ENCODE data around the gene HS3ST3B1.
A peak's percentile ranks its signal among the peaks of the same experiment; 100 is the strongest.

Gene HS3ST3B1

GRCh38 chr17:14303343-14304221, 2.7 kb downstream of the HS3ST3B1 start:
- DNase-seq (ENCODE audit: low read depth, low spot score), result no peak

GRCh38 chr17:14304222-14304772, 3.4 kb downstream of the HS3ST3B1 start:
- DNase-seq (ENCODE audit: low read depth, low spot score), result no peak

GRCh38 chr17:14304773-14305517, 4.1 kb downstream of the HS3ST3B1 start:
- DNase-seq (ENCODE audit: low read depth, low spot score), result no peak

- DNase-seq (ENCODE audit: low read depth, low spot score), result no peak
Measured at GRCh38 chr17:14305785-14306496, 5.1 kb downstream of the HS3ST3B1 start.

GRCh38 chr17:14306596-14306995, 5.7 kb downstream of the HS3ST3B1 start:
- DNase-seq (ENCODE audit: low read depth, low spot score), result no peak

DNA sequence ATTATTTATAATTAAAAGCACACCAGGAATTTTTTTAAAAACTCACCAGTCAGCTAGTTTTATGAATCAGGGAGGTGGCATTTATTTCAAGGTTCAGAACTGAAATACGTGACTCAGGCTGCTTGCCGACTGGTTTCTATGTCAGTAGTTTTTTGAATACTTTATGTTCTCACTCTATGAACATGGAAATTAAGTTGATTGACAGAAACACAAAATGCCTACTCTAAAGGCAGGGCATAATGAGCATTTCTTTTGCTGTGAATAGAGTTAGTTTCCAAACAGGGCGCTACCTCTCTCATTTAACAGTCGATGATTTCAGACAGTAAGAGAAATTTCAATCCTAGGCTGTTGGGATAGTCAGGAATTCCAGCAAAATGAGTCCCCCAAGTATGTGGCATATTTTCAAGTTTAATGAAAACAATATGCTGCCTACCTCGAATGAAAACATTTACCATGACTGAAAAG, 6.7 kb downstream of the HS3ST3B1 start:
- no peak for DNase-seq (ENCODE audit: low read depth, low spot score)

- no peak for DNase-seq (ENCODE audit: low read depth, low spot score)
Measured at GRCh38 chr17:14308636-14308964, 7.7 kb downstream of the HS3ST3B1 start.

- peak; percentile 86 for DNase-seq (ENCODE audit: low read depth, low spot score)
Measured at GRCh38 chr17:14308965-14309879, 8.3 kb downstream of the HS3ST3B1 start.

DNA sequence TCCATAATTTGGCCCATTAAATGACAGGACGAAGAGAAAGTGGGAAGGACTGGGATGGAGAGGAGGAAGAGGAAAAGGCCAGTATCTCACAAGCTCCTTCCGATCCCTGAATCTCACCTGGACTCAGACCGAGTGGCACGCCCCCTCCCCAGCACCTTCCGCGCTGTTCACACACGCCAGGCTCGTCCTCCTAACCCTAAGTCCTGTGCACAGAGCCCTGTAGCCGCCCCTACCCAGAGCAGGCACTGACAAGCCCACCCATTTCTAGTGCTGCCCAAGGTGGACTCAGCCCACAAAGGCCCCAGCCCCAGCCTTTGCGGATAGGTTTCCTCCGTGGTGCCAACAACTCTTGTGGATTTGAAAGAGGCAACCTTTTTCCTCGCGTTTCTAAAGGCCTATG, 9.2 kb downstream of the HS3ST3B1 start:
- DNase-seq (ENCODE audit: low read depth, low spot score), result no peak

- DNase-seq (ENCODE audit: low read depth, low spot score), result no peak
Measured at GRCh38 chr17:14310605-14311004, 9.7 kb downstream of the HS3ST3B1 start.

DNA sequence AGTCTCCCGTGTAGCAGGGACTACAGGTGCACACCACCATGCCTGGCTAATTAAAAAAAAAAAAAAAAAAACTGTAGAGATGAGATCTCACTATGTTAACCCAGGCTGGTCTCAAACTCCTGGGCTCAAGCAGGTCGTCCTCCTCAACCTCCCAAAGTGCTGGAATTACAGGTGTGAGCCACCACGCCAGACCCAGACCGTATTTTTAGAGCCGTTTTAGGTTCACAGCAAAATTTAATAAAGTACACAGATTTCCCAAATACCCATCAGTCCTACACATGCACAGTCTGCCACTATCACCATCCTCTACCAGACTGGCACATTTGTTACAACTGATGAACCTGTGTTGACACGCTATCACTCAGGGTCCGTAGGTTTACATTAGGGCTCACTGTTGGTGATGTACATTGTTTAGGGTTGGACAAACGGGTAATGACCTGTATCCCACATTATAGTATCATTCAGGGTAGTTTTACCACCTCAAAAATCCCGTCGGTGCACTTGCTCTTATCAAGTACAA, 10.4 kb downstream of the HS3ST3B1 start:
- DNase-seq (ENCODE audit: low read depth, low spot score), result no peak

DNA sequence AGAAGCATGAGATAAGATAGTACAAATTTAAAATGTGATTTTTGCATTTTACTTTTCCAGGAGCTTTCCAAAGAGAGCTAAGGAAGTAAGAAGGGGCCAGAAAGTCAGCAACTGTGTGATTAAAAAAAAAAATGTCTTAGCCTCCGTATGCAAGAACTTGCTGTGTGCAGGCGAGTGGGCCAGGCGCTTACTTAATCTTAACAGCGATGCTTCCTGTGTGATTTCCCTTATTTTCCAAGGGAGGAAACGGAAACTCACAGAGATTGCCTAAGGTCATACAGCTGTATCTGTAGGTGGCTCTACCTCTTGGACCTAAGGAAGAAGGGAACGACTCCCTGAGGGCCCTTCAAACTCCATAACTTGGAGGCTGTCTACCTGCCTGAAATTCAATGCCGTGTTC, 11.1 kb downstream of the HS3ST3B1 start:
- no peak for DNase-seq (ENCODE audit: low read depth, low spot score)

GRCh38 chr17:14312522-14312921, 11.6 kb downstream of the HS3ST3B1 start:
- no peak for DNase-seq (ENCODE audit: low read depth, low spot score)

DNA sequence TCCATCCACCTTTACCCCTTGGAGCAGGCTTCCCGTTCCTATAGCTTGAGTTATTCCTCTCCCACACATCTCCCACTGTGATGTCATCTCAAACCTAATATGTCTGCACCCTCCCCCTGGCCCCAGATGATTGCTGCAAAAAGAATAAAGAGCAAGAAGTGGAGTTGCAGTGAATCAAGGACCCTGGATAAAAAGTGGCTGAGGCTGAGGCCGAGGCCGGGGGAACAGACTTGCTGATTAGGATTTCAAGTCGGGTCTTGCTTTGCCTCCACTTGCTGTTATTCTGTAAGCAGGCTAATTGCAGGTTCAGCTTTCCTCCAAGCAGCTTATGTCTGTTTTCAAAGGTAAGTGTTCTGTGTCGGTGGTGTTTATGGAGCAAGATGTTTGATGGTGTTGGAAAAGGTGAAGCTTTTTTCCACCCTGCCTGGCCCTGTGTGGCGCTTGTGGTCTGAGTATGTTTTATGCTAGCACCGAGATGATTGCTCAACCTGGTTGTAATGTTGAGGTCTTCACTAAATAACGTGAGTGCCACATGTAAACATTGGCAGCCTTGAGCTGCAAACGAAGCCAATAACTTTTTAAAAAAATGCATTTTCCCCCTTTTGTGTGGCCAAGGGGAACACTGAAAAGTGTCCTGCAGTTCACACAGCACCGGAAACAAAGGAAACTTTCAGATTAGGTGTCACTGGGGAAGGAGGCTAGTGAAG, 15.4 kb downstream of the HS3ST3B1 start:
- DNase-seq (ENCODE audit: low read depth, low spot score), result no peak

DNA sequence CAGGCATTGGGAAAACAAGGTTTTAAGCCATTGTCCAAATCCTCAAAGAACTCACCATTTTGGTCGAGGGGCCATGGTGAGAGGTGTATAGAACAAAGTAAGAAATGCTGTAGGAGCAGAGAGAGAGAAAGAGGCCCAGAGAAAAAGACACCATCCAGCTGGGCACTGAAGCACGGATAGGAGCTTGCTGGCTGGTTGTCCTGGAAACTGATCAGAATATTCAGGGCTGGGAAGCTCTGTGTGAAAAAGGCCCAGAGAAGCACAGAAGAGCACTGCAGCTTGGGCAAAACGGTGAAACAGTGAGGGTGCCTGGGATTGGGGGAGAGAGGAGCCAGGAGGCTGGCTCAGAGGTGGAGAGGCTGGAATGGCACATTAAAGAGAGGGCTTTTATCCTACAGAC, 16.5 kb downstream of the HS3ST3B1 start:
- DNase-seq (ENCODE audit: low read depth, low spot score), result no peak

DNA sequence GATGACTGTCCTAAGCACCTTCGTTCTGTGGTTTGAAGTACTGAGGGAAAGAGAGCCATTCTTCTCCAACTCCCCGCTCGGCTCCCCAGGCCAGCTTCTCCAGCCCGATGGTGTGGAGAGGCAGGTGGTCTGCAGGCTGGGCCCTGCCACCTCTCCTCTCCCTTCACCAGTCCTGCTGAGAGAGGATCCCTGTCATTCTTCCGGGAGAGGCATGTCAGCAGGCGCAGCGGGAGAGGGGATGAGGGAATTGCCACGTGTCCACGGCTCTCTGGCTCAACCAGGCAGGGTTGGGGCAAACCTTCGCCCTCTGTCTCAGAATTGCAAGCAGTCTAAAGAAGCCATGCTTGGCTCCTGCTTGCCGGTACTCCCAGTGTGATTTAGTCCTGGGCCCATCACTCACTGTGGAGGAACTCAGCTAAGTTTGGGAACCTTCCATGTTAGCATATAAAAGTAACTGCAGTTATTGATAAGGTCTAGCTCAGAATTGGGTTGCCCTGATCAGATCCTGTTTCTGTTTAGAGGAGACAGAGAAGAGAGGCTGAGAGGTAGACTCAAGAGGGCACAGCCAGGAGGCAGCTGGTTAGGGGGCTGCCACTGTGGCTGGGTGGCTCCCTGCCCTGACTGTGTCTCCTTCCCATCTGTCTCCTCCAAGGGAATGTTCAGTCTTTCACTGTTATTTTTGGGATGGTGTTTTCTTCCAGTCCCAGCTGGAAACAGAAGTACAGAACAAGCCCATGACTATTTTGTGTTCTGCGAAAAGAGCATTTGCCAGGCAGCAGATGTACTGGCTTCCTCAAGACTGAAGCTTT, 17.4 kb downstream of the HS3ST3B1 start:
- DNase-seq (ENCODE audit: low read depth, low spot score), result no peak

DNA sequence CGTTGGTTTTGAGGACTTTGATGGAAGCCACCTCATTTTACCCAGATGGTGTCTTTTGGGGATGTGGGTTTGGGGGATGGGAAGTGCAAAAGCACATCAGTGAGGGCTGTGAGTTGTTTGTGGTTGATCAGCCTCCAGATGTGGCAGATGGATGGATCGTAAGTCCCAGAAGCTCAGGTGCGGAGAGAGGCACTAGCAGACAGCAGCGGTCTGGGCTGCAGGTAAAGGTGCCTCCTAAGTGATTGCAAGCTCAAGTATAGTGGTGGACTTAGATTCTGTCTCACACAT, 18.0 kb downstream of the HS3ST3B1 start:
- DNase-seq (ENCODE audit: low read depth, low spot score), result no peak

DNA sequence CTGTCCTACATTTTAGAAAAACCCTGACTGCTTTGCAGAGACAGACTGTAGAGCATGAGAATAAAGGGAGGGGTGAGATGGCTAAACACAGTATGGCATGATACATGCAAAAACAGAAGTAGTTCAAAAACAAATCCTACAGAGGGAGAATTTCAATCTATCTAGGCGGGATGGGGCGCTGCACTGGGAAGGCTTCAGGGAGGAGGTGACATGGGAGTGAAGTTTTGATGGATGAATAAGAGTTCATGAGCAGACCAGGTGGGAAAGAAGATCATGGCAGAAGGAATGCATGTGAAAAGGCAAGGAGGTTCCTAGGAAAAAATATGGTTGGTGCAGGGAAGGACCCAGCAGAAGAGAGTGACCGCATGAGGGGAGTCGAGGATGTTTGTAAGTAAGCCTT, 19.2 kb downstream of the HS3ST3B1 start:
- DNase-seq (ENCODE audit: low read depth, low spot score), result no peak

DNA sequence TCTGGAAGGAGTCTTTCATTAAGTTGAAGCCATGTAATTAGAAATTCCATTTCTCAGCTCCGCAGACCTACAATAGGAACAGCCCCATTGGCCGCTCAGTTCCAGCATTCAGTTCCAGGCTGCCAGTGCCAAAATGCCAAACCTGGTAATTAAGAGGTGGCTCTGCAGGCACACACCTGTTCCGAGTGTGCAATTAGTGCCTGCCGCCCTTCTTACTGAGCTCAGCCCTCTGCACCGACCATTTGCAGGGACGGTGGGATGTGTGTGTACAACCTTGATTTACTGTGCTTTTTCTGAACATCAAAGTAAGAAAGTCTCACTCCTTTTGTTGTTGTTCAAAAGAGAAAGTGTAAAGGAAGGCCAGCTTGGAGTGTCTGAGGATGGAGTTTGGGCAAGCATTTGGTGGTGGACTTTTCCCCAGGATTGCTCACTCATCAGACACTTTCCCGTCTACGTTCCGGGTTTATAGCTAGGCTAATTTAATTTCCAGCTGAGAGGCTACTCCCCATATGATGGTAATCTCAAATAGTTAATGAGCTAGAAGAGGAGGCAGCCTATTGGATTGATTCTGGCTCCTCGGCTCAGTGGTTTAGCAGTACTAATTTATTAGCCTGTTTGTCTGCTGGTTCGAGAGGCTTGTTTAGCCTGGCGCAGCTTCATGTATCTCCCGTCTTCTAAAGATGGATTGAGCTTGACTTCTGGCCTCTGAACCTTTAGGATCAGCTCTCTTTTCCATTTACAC, 20.0 kb downstream of the HS3ST3B1 start:
- no peak for DNase-seq (ENCODE audit: low read depth, low spot score)

All from activated naive CD8-positive, alpha-beta T cell treated with anti-CD3 and anti-CD28 coated beads, Interleukin-2, amount 50 U/mL, for 16 hours (primary cell).